SU-DHL-6 (cell line): ENCODE measurements around the gene ATF6.

Experiments used
- H2AFZ ChIP-seq: fragments of 200-600 bp; sonication (generic); 2 replicates; pipeline ENCODE4 v1.6.1; 2014; ENCODE audit warnings: low read depth, mild to moderate bottlenecking, moderate library complexity, mixed read lengths, antibody characterized with exemption, low read length; ENCODE audit not compliant: severe bottlenecking
- H3F3A ChIP-seq: fragments of 200-600 bp; shearing (Covaris generic); 2 replicates; pipeline ENCODE4 v1.6.0; 2016; ENCODE audit warnings: antibody characterized with exemption, mild to moderate bottlenecking; ENCODE audit not compliant: insufficient read depth
- H3K27ac ChIP-seq: fragments of 200-600 bp; sonication (generic); 2 replicates; pipeline ENCODE4 v1.5.1; 2016; ENCODE audit warnings: low read depth, mild to moderate bottlenecking, low read length, moderate library complexity, mixed read lengths
- H3K27me3 ChIP-seq: fragments of 200-600 bp; sonication (generic), shearing (Covaris generic); 2 replicates; pipeline ENCODE4 v1.6.0; 2014; ENCODE audit warnings: mild to moderate bottlenecking, low read length
- H3K36me3 ChIP-seq: fragments of 200-600 bp; sonication (generic); 2 replicates; pipeline ENCODE4 v1.6.1; 2014; ENCODE audit warnings: mild to moderate bottlenecking, low read length, mixed read lengths
- H3K4me2 ChIP-seq: fragments of 300-600, 200-600 bp; shearing (Covaris generic), sonication (generic); 2 replicates; pipeline ENCODE4 v1.6.0; 2014; ENCODE audit warnings: low read length, low read depth, mild to moderate bottlenecking; ENCODE audit not compliant: poor library complexity, severe bottlenecking
- H3K4me3 ChIP-seq: fragments of 200-600 bp; sonication (generic); 2 replicates; pipeline ENCODE4 v1.5.1; 2014; ENCODE audit warnings: antibody characterized with exemption, low read length, mild to moderate bottlenecking, mixed read lengths; ENCODE audit not compliant: insufficient read depth, poor library complexity, severe bottlenecking
- H3K79me2 ChIP-seq: fragments of 200-600 bp; sonication (generic); 2 replicates; pipeline ENCODE4 v1.6.1; 2014; ENCODE audit warnings: mild to moderate bottlenecking, low read length, moderate library complexity; ENCODE audit not compliant: insufficient read depth
- H3K9ac ChIP-seq: fragments of 200-600 bp; sonication (generic); 2 replicates; pipeline ENCODE4 v1.7.0; 2014; ENCODE audit warnings: mild to moderate bottlenecking, low read length
- H3K9me2 ChIP-seq: fragments of 200-600 bp; sonication (generic); replicated peaks from 2 replicates; pipeline ENCODE4 v1.6.1; 2014; ENCODE audit warnings: low read length; ENCODE audit not compliant: insufficient read depth
- H3K9me3 ChIP-seq: fragments of 200-600 bp; sonication (generic); 2 replicates; pipeline ENCODE4 v1.6.1; 2014; ENCODE audit warnings: low read length, mixed read lengths; ENCODE audit not compliant: insufficient read depth
- H4K20me1 ChIP-seq: fragments of 200-600 bp; sonication (generic); 2 replicates; pipeline ENCODE4 v1.6.1; 2014; ENCODE audit warnings: low read depth, mild to moderate bottlenecking, antibody characterized with exemption, low read length, moderate library complexity, mixed read lengths
- EZH2phosphoT487 ChIP-seq: fragments of 200-600 bp; sonication (generic), shearing (Covaris generic); conservative IDR thresholded peaks from 2 replicates; pipeline ENCODE4 v1.6.1; 2018; ENCODE audit warnings: mild to moderate bottlenecking, antibody characterized with exemption, low read length, moderate library complexity, mixed read lengths
- TF ChIP-seq, protein P1 (sequence below): fragments of 200-600 bp; sonication (generic); IDR thresholded peaks from one replicate; pipeline ENCODE4 v1.5.1; 2017; ENCODE audit warnings: antibody characterized with exemption, mild to moderate bottlenecking, low read length, moderate library complexity; ENCODE audit not compliant: insufficient read depth, poor library complexity, severe bottlenecking

ATF6 gene

DNA sequence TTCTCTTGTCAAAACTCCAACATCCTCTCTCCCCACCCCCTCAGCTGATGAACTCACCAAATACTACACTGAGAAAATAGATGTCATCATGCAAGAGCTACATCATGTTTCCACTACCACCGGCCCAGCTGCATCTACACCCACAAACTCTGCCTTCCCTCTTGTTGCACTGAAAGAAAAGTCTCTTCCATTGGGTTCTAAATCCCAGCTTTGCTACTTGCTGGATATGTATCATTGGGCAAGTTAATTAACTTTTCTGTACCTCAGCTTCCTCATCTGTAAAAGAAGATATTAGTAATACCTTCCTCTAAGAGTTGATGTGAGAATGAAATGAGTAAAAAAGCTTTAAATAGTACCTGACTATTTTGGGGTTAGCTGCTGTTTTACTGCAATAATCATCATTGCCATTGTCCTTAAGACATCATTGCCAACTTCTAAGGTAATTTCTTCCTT is 149.0 kb downstream of the ATF6 start:
- Histone ChIP-seq H3K79me2 (no peaks in the 10 kb centered on the region), H3K9me2 (no peaks in the 10 kb centered on the region), H3K27ac (no peak overlapping the region), H3F3A (no peaks in the 10 kb centered on the region; the same call in 1 of the 2 replicates), H3K4me3 (no peak overlapping the region), H3K4me2 (no peak overlapping the region), H3K9ac (no peak overlapping the region), H3K9me3 (no peaks in the 10 kb centered on the region), H3K27me3 (no peaks in the 10 kb centered on the region), H3K36me3 (peaks cover 13% of the 10 kb centered on the region), H4K20me1 (no peaks in the 10 kb centered on the region), H2AFZ (no peak overlapping the region)
- TF ChIP-seq EZH2phosphoT487 = no peak
- TF ChIP-seq, protein P1, sequence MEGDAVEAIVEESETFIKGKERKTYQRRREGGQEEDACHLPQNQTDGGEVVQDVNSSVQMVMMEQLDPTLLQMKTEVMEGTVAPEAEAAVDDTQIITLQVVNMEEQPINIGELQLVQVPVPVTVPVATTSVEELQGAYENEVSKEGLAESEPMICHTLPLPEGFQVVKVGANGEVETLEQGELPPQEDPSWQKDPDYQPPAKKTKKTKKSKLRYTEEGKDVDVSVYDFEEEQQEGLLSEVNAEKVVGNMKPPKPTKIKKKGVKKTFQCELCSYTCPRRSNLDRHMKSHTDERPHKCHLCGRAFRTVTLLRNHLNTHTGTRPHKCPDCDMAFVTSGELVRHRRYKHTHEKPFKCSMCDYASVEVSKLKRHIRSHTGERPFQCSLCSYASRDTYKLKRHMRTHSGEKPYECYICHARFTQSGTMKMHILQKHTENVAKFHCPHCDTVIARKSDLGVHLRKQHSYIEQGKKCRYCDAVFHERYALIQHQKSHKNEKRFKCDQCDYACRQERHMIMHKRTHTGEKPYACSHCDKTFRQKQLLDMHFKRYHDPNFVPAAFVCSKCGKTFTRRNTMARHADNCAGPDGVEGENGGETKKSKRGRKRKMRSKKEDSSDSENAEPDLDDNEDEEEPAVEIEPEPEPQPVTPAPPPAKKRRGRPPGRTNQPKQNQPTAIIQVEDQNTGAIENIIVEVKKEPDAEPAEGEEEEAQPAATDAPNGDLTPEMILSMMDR = no peak

DNA sequence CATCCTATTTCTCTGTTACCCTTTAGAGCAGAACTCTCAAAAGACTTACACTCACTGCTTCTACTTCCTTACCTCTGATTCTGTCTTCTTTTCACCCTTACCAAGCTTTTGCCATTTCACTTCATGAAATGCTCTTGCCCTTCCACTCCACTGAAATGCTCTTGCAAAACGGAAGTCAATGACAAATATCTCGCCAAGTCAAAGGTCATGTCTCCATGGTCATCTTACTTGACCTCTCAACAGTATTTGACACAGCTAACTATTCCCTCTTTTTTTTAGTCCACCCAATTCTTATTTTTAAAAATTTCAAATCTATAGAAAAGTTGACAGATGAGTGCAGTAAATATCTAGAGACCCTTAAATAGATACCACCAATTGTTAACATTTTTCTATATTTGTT is 149.9 kb downstream of the ATF6 start:
- H3K79me2 ChIP-seq = no peaks in the 10 kb centered on the region
- no peaks in the 10 kb centered on the region for H4K20me1 ChIP-seq
- H3F3A ChIP-seq = no peaks in the 10 kb centered on the region; the same call in 1 of the 2 replicates
- H3K27ac ChIP-seq = no peak overlapping the region
- no peak overlapping the region for H3K4me3 ChIP-seq
- TF ChIP-seq, protein P1 = no peak
- TF ChIP-seq EZH2phosphoT487 = no peak
- peaks cover 13% of the 10 kb centered on the region for H3K36me3 ChIP-seq
- no peak overlapping the region for H3K9ac ChIP-seq
- no peaks in the 10 kb centered on the region for H3K27me3 ChIP-seq
- H3K4me2 ChIP-seq = no peak overlapping the region
- no peak overlapping the region for H2AFZ ChIP-seq
- H3K9me3 ChIP-seq = no peaks in the 10 kb centered on the region
- no peaks in the 10 kb centered on the region for H3K9me2 ChIP-seq

DNA sequence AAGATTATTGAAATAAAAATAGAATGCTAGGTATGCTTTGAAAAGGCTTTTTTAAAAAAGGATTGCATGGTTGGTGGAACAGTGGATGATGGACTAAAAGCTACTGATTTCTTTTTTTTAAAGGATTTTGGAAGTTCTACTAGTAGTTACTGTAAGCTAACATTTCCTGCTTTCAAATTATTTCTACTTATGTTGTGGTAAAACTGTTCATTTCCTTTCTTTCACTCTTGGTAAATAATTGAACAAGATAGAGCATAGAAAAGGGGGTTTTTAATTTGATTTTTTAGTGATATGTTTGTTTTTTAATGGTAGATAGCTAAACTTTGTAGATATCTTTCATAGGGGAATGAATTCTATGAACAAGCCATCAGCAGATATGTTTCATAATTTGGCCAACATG is 153.1 kb downstream of the ATF6 start:
- no peaks in the 10 kb centered on the region for H3K36me3 ChIP-seq
- no peak overlapping the region for H3K27ac ChIP-seq
- H3K4me3 ChIP-seq = no peak overlapping the region
- no peaks in the 10 kb centered on the region for H3K9me2 ChIP-seq
- H3K9me3 ChIP-seq = no peaks in the 10 kb centered on the region
- H3K4me2 ChIP-seq = no peak overlapping the region
- H3K79me2 ChIP-seq = no peaks in the 10 kb centered on the region
- no peak overlapping the region for H3K9ac ChIP-seq
- H3F3A ChIP-seq = no peaks in the 10 kb centered on the region
- H2AFZ ChIP-seq = no peak overlapping the region
- H3K27me3 ChIP-seq = no peaks in the 10 kb centered on the region
- no peaks in the 10 kb centered on the region for H4K20me1 ChIP-seq
- TF ChIP-seq, protein P1 = no peak
- no peak for TF ChIP-seq EZH2phosphoT487
